ENCODE measurements around the gene ERGIC1. TPM values are rescaled to one million over a fixed set of nuclear protein-coding genes. Genes with fewer than 3 reads are reported as not detected.

The ERGIC1 gene
- total RNA-seq, 1 donor from 2014 or later, result 131 TPM

- H3K27ac Mint-ChIP-seq (ENCODE audit: unreplicated experiment), result no peak overlapping the region
- peaks cover 18% of the 10 kb centered on the region for H3K4me1 ChIP-seq (ENCODE audit: insufficient read depth, low read length)
- H3K27me3 Mint-ChIP-seq (ENCODE audit: low read depth, unreplicated experiment), result no peaks in the 10 kb centered on the region
- FAIRE-seq (no peak), DNase-seq (ENCODE audit: low read depth) (no peak)
- no peak overlapping the region for H3K9ac ChIP-seq (ENCODE audit: low read length)
- H3K4me2 ChIP-seq (ENCODE audit: low read length), result no peak overlapping the region
- no peak overlapping the region for H3K27ac ChIP-seq (ENCODE audit: low read depth, low read length)
- H2AFZ ChIP-seq (ENCODE audit: low read depth, low read length), result no peak overlapping the region
- no peaks in the 10 kb centered on the region for H3K79me2 ChIP-seq (ENCODE audit: insufficient read depth, low read length)
- no peaks in the 10 kb centered on the region for H3K36me3 Mint-ChIP-seq (ENCODE audit: low read depth, unreplicated experiment)
- peaks cover 14% of the 10 kb centered on the region for H3K4me1 Mint-ChIP-seq (ENCODE audit: low read depth, unreplicated experiment)
- H3K9me3 Mint-ChIP-seq (ENCODE audit: unreplicated experiment), result peaks cover 2% of the 10 kb centered on the region
- no peak overlapping the region for H3K4me3 ChIP-seq (ENCODE audit: insufficient read depth, low read depth, low read length)
- H3K27me3 ChIP-seq (ENCODE audit: insufficient read depth, low read length), result no peaks in the 10 kb centered on the region
- H3K4me3 Mint-ChIP-seq (ENCODE audit: unreplicated experiment), result no peak overlapping the region
- H4K20me1 ChIP-seq (ENCODE audit: insufficient read depth, low read length), result no peaks in the 10 kb centered on the region
- no peak for TF ChIP-seq CTCF (IDR thresholded peaks at IDR 0.05; ENCODE audit: insufficient read depth, low read depth, low read length)
- TF ChIP-seq EZH2 (IDR thresholded peaks at IDR 0.05; ENCODE audit: insufficient read depth, low read length), result no peak
- H3K36me3 ChIP-seq (ENCODE audit: insufficient read depth, low read length), result no peaks in the 10 kb centered on the region
- H3K9me3 ChIP-seq (ENCODE audit: insufficient read depth, low read depth, low read length), result no peaks in the 10 kb centered on the region
Observed at GRCh38 chr5:172818081-172818480, 16.0 kb upstream of the ERGIC1 start.

GRCh38 chr5:172819569-172819968 lies 14.5 kb upstream of the ERGIC1 start:
- no peak overlapping the region for H3K27ac ChIP-seq (ENCODE audit: low read depth, low read length)
- Mint-ChIP-seq H3K4me3 (ENCODE audit: unreplicated experiment) (no peak overlapping the region), H3K36me3 (ENCODE audit: low read depth, unreplicated experiment) (no peaks in the 10 kb centered on the region), H3K27me3 (ENCODE audit: low read depth, unreplicated experiment) (no peaks in the 10 kb centered on the region), H3K4me1 (ENCODE audit: low read depth, unreplicated experiment) (peaks cover 12% of the 10 kb centered on the region), H3K27ac (ENCODE audit: unreplicated experiment) (no peak overlapping the region), H3K9me3 (ENCODE audit: unreplicated experiment) (peaks cover 3% of the 10 kb centered on the region)
- no peak for DNase-seq (ENCODE audit: low read depth)
- H3K4me1 ChIP-seq (ENCODE audit: insufficient read depth, low read length), result peaks cover 18% of the 10 kb centered on the region
- H3K79me2 ChIP-seq (ENCODE audit: insufficient read depth, low read length), result no peaks in the 10 kb centered on the region
- TF ChIP-seq EZH2 (IDR thresholded peaks at IDR 0.05; ENCODE audit: insufficient read depth, low read length) (no peak), CTCF (IDR thresholded peaks at IDR 0.05; ENCODE audit: insufficient read depth, low read depth, low read length) (no peak)
- no peak overlapping the region for H3K4me2 ChIP-seq (ENCODE audit: low read length)
- no peaks in the 10 kb centered on the region for H3K27me3 ChIP-seq (ENCODE audit: insufficient read depth, low read length)
- no peaks in the 10 kb centered on the region for H4K20me1 ChIP-seq (ENCODE audit: insufficient read depth, low read length)
- H3K36me3 ChIP-seq (ENCODE audit: insufficient read depth, low read length), result no peaks in the 10 kb centered on the region
- FAIRE-seq, result no peak
- H2AFZ ChIP-seq (ENCODE audit: low read depth, low read length), result no peak overlapping the region
- no peaks in the 10 kb centered on the region for H3K9me3 ChIP-seq (ENCODE audit: insufficient read depth, low read depth, low read length)
- H3K9ac ChIP-seq (ENCODE audit: low read length), result no peak overlapping the region
- no peak overlapping the region for H3K4me3 ChIP-seq (ENCODE audit: insufficient read depth, low read depth, low read length)

GRCh38 chr5:172820046-172820767 lies 13.8 kb upstream of the ERGIC1 start:
- peaks cover 4% of the 10 kb centered on the region for H3K9me3 Mint-ChIP-seq (ENCODE audit: unreplicated experiment)

More at GRCh38 chr5:172820046-172820767, 13.8 kb upstream of the ERGIC1 start:
- H3K9ac ChIP-seq (ENCODE audit: low read length), result no peak overlapping the region
- TF ChIP-seq CTCF (IDR thresholded peaks at IDR 0.05; ENCODE audit: insufficient read depth, low read depth, low read length) (no peak), EZH2 (IDR thresholded peaks at IDR 0.05; ENCODE audit: insufficient read depth, low read length) (no peak)
- H2AFZ ChIP-seq (ENCODE audit: low read depth, low read length), result no peak overlapping the region
- peaks cover 18% of the 10 kb centered on the region for H3K4me1 ChIP-seq (ENCODE audit: insufficient read depth, low read length)
- FAIRE-seq, result no peak
- Mint-ChIP-seq H3K4me1 (ENCODE audit: low read depth, unreplicated experiment) (peaks cover 12% of the 10 kb centered on the region), H3K27me3 (ENCODE audit: low read depth, unreplicated experiment) (no peaks in the 10 kb centered on the region), H3K36me3 (ENCODE audit: low read depth, unreplicated experiment) (no peaks in the 10 kb centered on the region), H3K4me3 (ENCODE audit: unreplicated experiment) (no peak overlapping the region), H3K27ac (ENCODE audit: unreplicated experiment) (no peak overlapping the region)
- peak; percentile 78 for DNase-seq (ENCODE audit: low read depth)
- H3K27ac ChIP-seq (ENCODE audit: low read depth, low read length), result no peak overlapping the region
- H3K36me3 ChIP-seq (ENCODE audit: insufficient read depth, low read length), result no peaks in the 10 kb centered on the region
- H3K4me2 ChIP-seq (ENCODE audit: low read length), result peak overlapping the region; percentile 40
- peaks cover under 1% of the 10 kb centered on the region for H3K9me3 ChIP-seq (ENCODE audit: insufficient read depth, low read depth, low read length)
- H3K4me3 ChIP-seq (ENCODE audit: insufficient read depth, low read depth, low read length), result no peak overlapping the region
- H3K27me3 ChIP-seq (ENCODE audit: insufficient read depth, low read length), result no peaks in the 10 kb centered on the region
- H3K79me2 ChIP-seq (ENCODE audit: insufficient read depth, low read length), result no peaks in the 10 kb centered on the region
- H4K20me1 ChIP-seq (ENCODE audit: insufficient read depth, low read length), result no peaks in the 10 kb centered on the region

Measured in astrocyte (in vitro differentiated cells and primary cell).